DOHH2 (cell line): ENCODE data around the gene APOA4.

Source experiments
- EZH2phosphoT487 ChIP-seq: fragments of 200-600 bp; sonication (generic); IDR thresholded peaks from 2 replicates; pipeline ENCODE4 v1.6.1; 2017; ENCODE audit warnings: borderline replicate concordance, mild to moderate bottlenecking, antibody characterized with exemption, low read length, moderate library complexity, mixed read lengths
- TF ChIP-seq, protein P1 (sequence below): fragments of 200-600 bp; sonication (generic); IDR thresholded peaks from one replicate; pipeline ENCODE4 v1.5.1; 2014; ENCODE audit warnings: antibody characterized with exemption, mild to moderate bottlenecking, low read depth, low read length; ENCODE audit not compliant: poor library complexity, severe bottlenecking

DNA sequence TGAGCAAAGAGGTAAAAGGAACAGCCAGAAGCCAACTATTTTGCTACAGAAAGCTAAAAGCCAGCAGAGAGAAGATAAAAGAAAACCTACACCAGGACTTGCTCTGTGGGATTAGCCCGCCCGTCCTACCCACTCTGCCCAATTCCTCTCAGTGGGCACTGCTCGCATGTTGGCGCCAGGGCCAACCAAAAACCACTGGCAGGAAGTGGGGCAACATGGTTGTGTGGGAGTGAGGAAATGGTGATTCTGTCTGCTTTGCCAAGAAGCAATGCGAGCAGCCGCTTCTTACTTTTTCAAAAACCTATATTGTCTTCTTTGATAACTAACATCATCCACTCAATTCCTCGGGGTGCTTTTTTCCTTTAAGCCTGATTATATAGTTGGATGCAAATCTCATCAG, 28.5 kb upstream of the APOA4 start:
- TF ChIP-seq, protein P1, sequence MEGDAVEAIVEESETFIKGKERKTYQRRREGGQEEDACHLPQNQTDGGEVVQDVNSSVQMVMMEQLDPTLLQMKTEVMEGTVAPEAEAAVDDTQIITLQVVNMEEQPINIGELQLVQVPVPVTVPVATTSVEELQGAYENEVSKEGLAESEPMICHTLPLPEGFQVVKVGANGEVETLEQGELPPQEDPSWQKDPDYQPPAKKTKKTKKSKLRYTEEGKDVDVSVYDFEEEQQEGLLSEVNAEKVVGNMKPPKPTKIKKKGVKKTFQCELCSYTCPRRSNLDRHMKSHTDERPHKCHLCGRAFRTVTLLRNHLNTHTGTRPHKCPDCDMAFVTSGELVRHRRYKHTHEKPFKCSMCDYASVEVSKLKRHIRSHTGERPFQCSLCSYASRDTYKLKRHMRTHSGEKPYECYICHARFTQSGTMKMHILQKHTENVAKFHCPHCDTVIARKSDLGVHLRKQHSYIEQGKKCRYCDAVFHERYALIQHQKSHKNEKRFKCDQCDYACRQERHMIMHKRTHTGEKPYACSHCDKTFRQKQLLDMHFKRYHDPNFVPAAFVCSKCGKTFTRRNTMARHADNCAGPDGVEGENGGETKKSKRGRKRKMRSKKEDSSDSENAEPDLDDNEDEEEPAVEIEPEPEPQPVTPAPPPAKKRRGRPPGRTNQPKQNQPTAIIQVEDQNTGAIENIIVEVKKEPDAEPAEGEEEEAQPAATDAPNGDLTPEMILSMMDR = no peak
- no peak for TF ChIP-seq EZH2phosphoT487
